Calu3 (cell line): ENCODE data around the gene DOCK3. TPM values are rescaled to one million over a fixed set of nuclear protein-coding genes. Genes with fewer than 3 reads are reported as not detected.

Experiments
- BruUV-seq: library from RNA; stranded (reverse); fragments of 400-500 nt; replicated peaks from 2 replicates; lab custom pipeline; 2021; lab: Mats Ljungman, UMichigan
- CTCF ChIA-PET: fragments of 300-600 bp; sonication (Branson Sonifier 250); formaldehyde crosslinking; loops from one replicate; lab custom pipeline; 2022; ENCODE audit warnings: antibody characterized with exemption; lab: Charles Lee
- DNase-seq: peaks from one replicate; pipeline ENCODE4 v3.0.0; 2022
- H3K27ac Mint-ChIP-seq: one replicate; pipeline ENCODE4 v1.8.0; 2022; ENCODE audit warnings: mixed read lengths; ENCODE audit not compliant: unreplicated experiment
- H3K27me3 Mint-ChIP-seq: one replicate; pipeline ENCODE4 v1.8.0; 2022; ENCODE audit warnings: mixed read lengths; ENCODE audit not compliant: unreplicated experiment
- H3K36me3 Mint-ChIP-seq: one replicate; pipeline ENCODE4 v1.8.0; 2022; ENCODE audit warnings: mild to moderate bottlenecking, moderate library complexity, mixed read lengths; ENCODE audit not compliant: insufficient read depth, unreplicated experiment
- H3K4me1 Mint-ChIP-seq: one replicate; pipeline ENCODE4 v1.8.0; 2022; ENCODE audit warnings: mild to moderate bottlenecking, low read depth, mixed read lengths; ENCODE audit not compliant: unreplicated experiment
- H3K4me3 Mint-ChIP-seq: one replicate; pipeline ENCODE4 v1.8.0; 2022; ENCODE audit warnings: mild to moderate bottlenecking, low read depth, moderate library complexity, mixed read lengths; ENCODE audit not compliant: unreplicated experiment
- H3K9me3 Mint-ChIP-seq: one replicate; pipeline ENCODE4 v1.8.0; 2022; ENCODE audit warnings: low read depth, mixed read lengths; ENCODE audit not compliant: unreplicated experiment
- CTCF ChIP-seq: fragments of 200-600 bp; IDR thresholded peaks from one replicate; pipeline ENCODE4 v1.8.0; 2022; ENCODE audit warnings: antibody characterized with exemption; ENCODE audit not compliant: unreplicated experiment
- intact Hi-C: fragments of 100-400 bp; cut with micrococcal nuclease; formaldehyde crosslinking; loops from one replicate; pipeline ENCODE4 v1.10.0; 2022; ENCODE audit not compliant: unreplicated experiment
- total RNA-seq: library from RNA; stranded (reverse); gene quantifications from 2 replicates; pipeline ENCODE4 v1.2.3, GENCODE V29; 2022

Gene DOCK3
- total RNA-seq, 1 experiment from 2014 or later = 0.19 TPM

GRCh38 chr3:51274052-51274451 lies 599.3 kb downstream of the DOCK3 start:
- BruUV-seq = no TSS peak
- DNase-seq = no peak
- no peak for TF ChIP-seq CTCF
- no peaks in the 10 kb centered on the region for H3K9me3 Mint-ChIP-seq
- H3K4me3 Mint-ChIP-seq = no peak overlapping the region
- H3K36me3 Mint-ChIP-seq = no peaks in the 10 kb centered on the region
- no peak overlapping the region for H3K27ac Mint-ChIP-seq
- CTCF ChIA-PET = no interaction called here
- intact Hi-C loops = no loop called here
- H3K27me3 Mint-ChIP-seq = peaks cover 49% of the 10 kb centered on the region
- H3K4me1 Mint-ChIP-seq = no peaks in the 10 kb centered on the region

- intact Hi-C loops = no loop called here
- BruUV-seq = no TSS peak
- peaks cover 49% of the 10 kb centered on the region for H3K27me3 Mint-ChIP-seq
- H3K9me3 Mint-ChIP-seq = no peaks in the 10 kb centered on the region
- H3K4me1 Mint-ChIP-seq = no peaks in the 10 kb centered on the region
- TF ChIP-seq CTCF = no peak
- CTCF ChIA-PET = interaction anchor here (1.0 kb wide), 1 partner anchor 13 kb away, joined by 3 read pairs; no protein-coding TSS in a partner anchor
- no peaks in the 10 kb centered on the region for H3K36me3 Mint-ChIP-seq
- no peak overlapping the region for H3K27ac Mint-ChIP-seq
- H3K4me3 Mint-ChIP-seq = no peak overlapping the region
- DNase-seq = no peak
Measured at GRCh38 chr3:51275111-51275805, 600.5 kb downstream of the DOCK3 start.

GRCh38 chr3:51276046-51276445 lies 601.3 kb downstream of the DOCK3 start:
- H3K9me3 Mint-ChIP-seq = no peaks in the 10 kb centered on the region
- CTCF ChIA-PET = interaction anchor here (1.0 kb wide), 1 partner anchor 14 kb away, joined by 3 read pairs; no protein-coding TSS in a partner anchor
- H3K27ac Mint-ChIP-seq = no peak overlapping the region
- no TSS peak for BruUV-seq
- no peak for TF ChIP-seq CTCF
- H3K27me3 Mint-ChIP-seq = peaks cover 52% of the 10 kb centered on the region
- no peak overlapping the region for H3K4me3 Mint-ChIP-seq
- intact Hi-C loops = no loop called here
- H3K36me3 Mint-ChIP-seq = no peaks in the 10 kb centered on the region
- H3K4me1 Mint-ChIP-seq = no peaks in the 10 kb centered on the region
- DNase-seq = no peak

- TF ChIP-seq CTCF = no peak
- no peak overlapping the region for H3K27ac Mint-ChIP-seq
- CTCF ChIA-PET = no interaction called here
- no peaks in the 10 kb centered on the region for H3K36me3 Mint-ChIP-seq
- intact Hi-C loops = no loop called here
- peaks cover 65% of the 10 kb centered on the region for H3K27me3 Mint-ChIP-seq
- BruUV-seq = no TSS peak
- no peaks in the 10 kb centered on the region for H3K4me1 Mint-ChIP-seq
- H3K9me3 Mint-ChIP-seq = no peaks in the 10 kb centered on the region
- no peak overlapping the region for H3K4me3 Mint-ChIP-seq
- no peak for DNase-seq
Measured at GRCh38 chr3:51279448-51279847, 604.7 kb downstream of the DOCK3 start.
